Measurements from ENCODE around the gene NAT10.

GRCh38 chr11:34098813-34099212, 6.6 kb upstream of the NAT10 start:
- TF ChIP-seq CTCF (conservative IDR thresholded peaks at IDR 0.05; ENCODE audit: low read depth in 2 of 2): no peak
- TF ChIP-seq ZNF462 (CRISPR knock-in tag; IDR thresholded peaks at IDR 0.05): no peak
- no peak for TF ChIP-seq REST (IDR thresholded peaks at IDR 0.05; ENCODE audit: unreplicated experiment)
- no peak for TF ChIP-seq ZNF114 (CRISPR knock-in tag; IDR thresholded peaks at IDR 0.05)
- TF ChIP-seq CREB1 (CRISPR knock-in tag; IDR thresholded peaks at IDR 0.05; ENCODE audit: low read depth): no peak
